Chondrocyte (in vitro differentiated cells): Measurements from ENCODE around the gene MGAM2. TPM values are rescaled to one million over a fixed set of nuclear protein-coding genes. Genes with fewer than 3 reads are reported as not detected.

Experiments
- DNase-seq: peaks from one replicate; pipeline ENCODE4 v3.0.0; 2021; ENCODE audit warnings: mixed read lengths, low spot score
- H3K27ac Mint-ChIP-seq: one replicate; pipeline ENCODE4 v1.8.0; 2021; ENCODE audit warnings: mild to moderate bottlenecking, moderate library complexity, mixed read lengths; ENCODE audit not compliant: unreplicated experiment
- H3K27me3 Mint-ChIP-seq: 2 replicates; pipeline ENCODE4 v1.8.0; 2021; ENCODE audit warnings: low read depth, mixed read lengths
- H3K36me3 Mint-ChIP-seq: 2 replicates; pipeline ENCODE4 v1.8.0; 2021; ENCODE audit warnings: low read depth, mixed read lengths
- H3K4me1 Mint-ChIP-seq: 2 replicates; pipeline ENCODE4 v1.8.0; 2021; ENCODE audit warnings: low read depth, mild to moderate bottlenecking, mixed read lengths
- H3K4me3 Mint-ChIP-seq: one replicate; pipeline ENCODE4 v1.8.0; 2021; ENCODE audit warnings: mild to moderate bottlenecking, moderate library complexity, mixed read lengths; ENCODE audit not compliant: unreplicated experiment
- H3K9me3 Mint-ChIP-seq: 2 replicates; pipeline ENCODE4 v1.8.0; 2021; ENCODE audit warnings: low read depth, mixed read lengths
- total RNA-seq: library from RNA; stranded (reverse); gene quantifications from 3 replicates; pipeline ENCODE4 v1.2.1, GENCODE V29; 2021
- TF ChIP-seq, protein P1 (sequence below): fragments of 200-600 bp; sonication (generic); IDR thresholded peaks from 2 replicates; pipeline ENCODE4 v1.5.0; 2021; ENCODE audit warnings: antibody characterized with exemption, mild to moderate bottlenecking, moderate library complexity

MGAM2 gene
- total RNA-seq, 1 donor from 2014 or later, result not detected

GRCh38 chr7:142108728-142109505 is 2.6 kb upstream of the MGAM2 start:
- TF ChIP-seq, protein P1, sequence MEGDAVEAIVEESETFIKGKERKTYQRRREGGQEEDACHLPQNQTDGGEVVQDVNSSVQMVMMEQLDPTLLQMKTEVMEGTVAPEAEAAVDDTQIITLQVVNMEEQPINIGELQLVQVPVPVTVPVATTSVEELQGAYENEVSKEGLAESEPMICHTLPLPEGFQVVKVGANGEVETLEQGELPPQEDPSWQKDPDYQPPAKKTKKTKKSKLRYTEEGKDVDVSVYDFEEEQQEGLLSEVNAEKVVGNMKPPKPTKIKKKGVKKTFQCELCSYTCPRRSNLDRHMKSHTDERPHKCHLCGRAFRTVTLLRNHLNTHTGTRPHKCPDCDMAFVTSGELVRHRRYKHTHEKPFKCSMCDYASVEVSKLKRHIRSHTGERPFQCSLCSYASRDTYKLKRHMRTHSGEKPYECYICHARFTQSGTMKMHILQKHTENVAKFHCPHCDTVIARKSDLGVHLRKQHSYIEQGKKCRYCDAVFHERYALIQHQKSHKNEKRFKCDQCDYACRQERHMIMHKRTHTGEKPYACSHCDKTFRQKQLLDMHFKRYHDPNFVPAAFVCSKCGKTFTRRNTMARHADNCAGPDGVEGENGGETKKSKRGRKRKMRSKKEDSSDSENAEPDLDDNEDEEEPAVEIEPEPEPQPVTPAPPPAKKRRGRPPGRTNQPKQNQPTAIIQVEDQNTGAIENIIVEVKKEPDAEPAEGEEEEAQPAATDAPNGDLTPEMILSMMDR, result no peak
- no peak for DNase-seq

DNA sequence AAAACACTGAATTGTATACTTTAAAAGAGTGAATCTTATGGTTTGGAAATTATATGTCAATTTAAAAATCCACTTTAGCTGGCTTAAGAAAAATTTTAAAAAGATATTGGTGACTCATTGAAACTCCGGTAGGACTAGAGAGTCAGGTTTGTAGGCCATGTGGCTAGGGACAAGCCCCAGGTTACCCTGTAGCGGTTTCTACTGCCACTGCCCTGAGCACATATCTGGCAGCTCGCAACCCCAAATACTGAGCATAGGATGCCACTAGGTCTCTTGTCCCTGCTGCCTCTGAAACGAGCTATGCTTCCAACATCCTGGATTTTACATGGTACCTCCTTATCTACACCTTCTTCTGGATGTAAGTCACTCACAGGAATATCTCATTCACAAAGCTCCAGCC is 1.4 kb upstream of the MGAM2 start:
- no peaks in the 10 kb centered on the region for H3K36me3 Mint-ChIP-seq
- H3K4me3 Mint-ChIP-seq, result no peak overlapping the region
- H3K27ac Mint-ChIP-seq, result no peak overlapping the region
- H3K9me3 Mint-ChIP-seq, result no peaks in the 10 kb centered on the region
- DNase-seq, result no peak
- TF ChIP-seq, protein P1, result no peak
- peaks cover 15% of the 10 kb centered on the region for H3K27me3 Mint-ChIP-seq
- H3K4me1 Mint-ChIP-seq, result peaks cover 2% of the 10 kb centered on the region

More at GRCh38 chr7:142108728-142109505, 2.6 kb upstream of the MGAM2 start:
- Mint-ChIP-seq H3K27ac (no peak overlapping the region), H3K9me3 (no peaks in the 10 kb centered on the region), H3K27me3 (peaks cover 15% of the 10 kb centered on the region), H3K4me1 (peaks cover 10% of the 10 kb centered on the region), H3K4me3 (no peak overlapping the region), H3K36me3 (no peaks in the 10 kb centered on the region)

GRCh38 chr7:142110638-142111037 is 880 bp upstream of the MGAM2 start:
- Mint-ChIP-seq H3K27me3 (peaks cover 15% of the 10 kb centered on the region), H3K36me3 (no peaks in the 10 kb centered on the region), H3K4me1 (no peaks in the 10 kb centered on the region), H3K9me3 (no peaks in the 10 kb centered on the region), H3K27ac (no peak overlapping the region), H3K4me3 (no peak overlapping the region)
- DNase-seq, result no peak
- TF ChIP-seq, protein P1, result no peak

- Mint-ChIP-seq H3K27ac (no peak overlapping the region), H3K4me3 (no peak overlapping the region), H3K9me3 (no peaks in the 10 kb centered on the region)
These were observed 568 bp downstream of the MGAM2 start for GRCh38 chr7:142112086-142112485.

DNA sequence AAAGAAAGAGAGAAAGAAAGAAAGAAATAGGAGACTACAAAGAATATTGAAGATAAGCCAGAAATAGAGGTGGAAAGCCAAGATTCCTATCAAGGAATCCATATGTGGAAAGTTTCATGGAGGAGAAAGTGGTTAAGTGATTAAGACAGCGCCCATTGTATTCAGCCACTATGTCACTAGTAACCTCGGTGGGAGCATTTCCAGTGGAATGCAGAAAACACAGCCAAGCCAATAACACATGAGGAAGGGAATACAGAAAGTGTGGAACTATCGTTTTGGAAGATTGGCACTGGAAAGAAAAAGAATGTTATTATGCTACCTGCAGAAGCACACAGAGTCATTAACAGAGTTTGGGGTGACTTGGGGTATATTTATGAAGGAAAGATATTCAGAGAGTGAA is 2.7 kb downstream of the MGAM2 start:
- no peak overlapping the region for H3K4me3 Mint-ChIP-seq
- DNase-seq, result no peak
- H3K9me3 Mint-ChIP-seq, result no peaks in the 10 kb centered on the region
- TF ChIP-seq, protein P1, result no peak
- H3K27ac Mint-ChIP-seq, result no peak overlapping the region
- no peaks in the 10 kb centered on the region for H3K4me1 Mint-ChIP-seq
- H3K27me3 Mint-ChIP-seq, result peaks cover 22% of the 10 kb centered on the region
- H3K36me3 Mint-ChIP-seq, result no peaks in the 10 kb centered on the region

More at GRCh38 chr7:142112086-142112485, 568 bp downstream of the MGAM2 start:
- no peaks in the 10 kb centered on the region for H3K4me1 Mint-ChIP-seq
- H3K36me3 Mint-ChIP-seq, result no peaks in the 10 kb centered on the region
- peaks cover 21% of the 10 kb centered on the region for H3K27me3 Mint-ChIP-seq
- TF ChIP-seq, protein P1, result no peak
- no peak for DNase-seq
